NCI-H187 (cell line): ENCODE measurements around the gene GLIPR1L2.
"Not testable (repeated sequence)": the region's sequence is repeated elsewhere in the genome, so short reads cannot be mapped to it uniquely, and the experiment has no call there.

Experiments
- DNase-seq, 2 experiments: peaks; one replicate each; lab custom pipeline; 2025; lab: John Stamatoyannopoulos, UW

GLIPR1L2 gene

DNA sequence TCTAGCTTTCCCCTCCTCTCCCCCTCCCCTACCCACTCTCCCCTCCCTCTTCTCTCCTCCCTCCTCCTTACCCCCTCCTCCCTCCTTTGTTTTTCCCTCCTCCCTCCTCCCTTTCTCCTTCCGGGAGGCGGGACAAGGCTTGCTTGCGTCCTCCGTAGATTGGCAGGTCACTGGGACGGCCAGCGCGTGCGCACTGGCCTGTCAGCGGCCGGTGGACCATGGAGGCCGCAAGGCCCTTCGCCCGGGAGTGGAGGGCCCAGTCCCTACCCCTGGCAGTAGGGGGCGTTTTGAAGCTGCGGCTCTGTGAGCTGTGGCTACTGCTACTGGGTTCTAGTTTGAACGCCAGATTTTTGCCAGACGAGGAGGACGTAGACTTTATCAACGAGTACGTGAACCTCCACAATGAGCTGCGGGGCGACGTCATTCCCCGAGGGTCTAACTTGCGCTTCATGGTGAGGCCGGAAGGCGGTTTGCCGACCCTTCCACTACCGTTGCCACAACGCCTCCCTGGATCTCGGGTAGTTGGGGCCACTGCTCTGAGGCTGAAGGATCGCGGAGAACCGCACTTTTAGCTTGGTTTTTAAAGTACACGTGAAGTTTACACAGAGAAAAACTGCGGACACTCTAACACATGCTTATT lies at the start of gene GLIPR1L2:
TSS of gene GLIPR1L2 (plus strand) at position 191 of the 640 bp plus-strand sequence. CDS start at position 219, 28 bp downstream.
- peak; percentile 67 to 87 for DNase-seq

DNA sequence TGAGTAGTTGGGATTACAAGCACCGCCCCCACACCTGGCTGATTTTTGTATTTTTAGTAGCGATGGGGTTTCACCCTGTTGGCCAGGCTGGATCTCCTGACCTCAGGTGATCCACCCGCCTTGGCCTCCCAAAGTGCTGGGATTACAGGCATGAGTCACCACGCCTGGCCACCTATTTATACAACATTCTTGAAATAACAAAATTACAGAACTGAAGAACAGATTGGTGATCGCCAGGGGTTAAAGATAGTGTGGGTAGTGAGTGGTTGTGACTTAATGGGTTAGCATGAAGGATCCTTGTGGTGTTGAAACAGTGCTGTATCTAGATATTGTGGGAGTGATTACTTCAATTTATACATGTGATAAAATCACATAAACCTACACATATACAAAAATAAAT lies 49.0 kb upstream of the GLIPR1L2 start:
- no peak for DNase-seq

DNA sequence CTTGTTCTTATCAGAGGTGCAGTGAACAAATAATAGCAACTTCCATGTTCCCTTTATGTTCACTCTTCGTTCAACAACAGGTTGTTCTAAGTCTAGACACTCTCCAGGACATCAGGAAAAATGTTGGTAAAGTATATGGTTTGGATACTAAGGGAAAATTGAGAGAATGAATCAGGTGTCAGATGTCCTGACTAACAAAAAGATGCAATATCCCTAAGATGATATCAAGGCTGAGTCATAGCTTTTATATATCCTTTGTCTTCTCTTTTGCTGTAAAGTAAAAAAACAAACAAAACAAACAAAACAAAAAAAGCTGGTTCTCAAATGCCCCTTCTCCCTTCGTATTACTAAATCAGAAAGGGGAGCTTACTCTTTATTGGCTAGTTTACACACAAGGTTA lies 45.4 kb upstream of the GLIPR1L2 start:
- no peak for DNase-seq

DNA sequence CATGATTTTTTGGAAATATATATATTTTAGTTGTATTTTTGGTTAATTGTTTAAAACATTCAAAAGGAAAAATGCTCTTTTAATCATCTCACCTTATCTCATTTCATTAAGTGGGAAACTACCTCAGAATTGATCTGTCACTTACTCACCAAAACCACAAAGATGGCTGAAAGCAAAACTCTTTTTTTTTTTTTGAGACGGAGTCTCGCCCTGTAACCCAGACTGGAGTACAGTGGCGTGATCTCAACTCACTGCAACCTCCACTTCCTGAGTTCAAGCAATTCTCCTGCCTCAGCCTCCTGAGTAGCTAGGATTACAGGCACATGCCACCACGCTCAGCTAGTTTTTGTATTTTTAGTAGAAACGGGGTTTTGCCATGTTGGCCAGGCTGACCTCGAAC lies 44.7 kb upstream of the GLIPR1L2 start:
- DNase-seq, result not testable (repeated sequence)

DNA sequence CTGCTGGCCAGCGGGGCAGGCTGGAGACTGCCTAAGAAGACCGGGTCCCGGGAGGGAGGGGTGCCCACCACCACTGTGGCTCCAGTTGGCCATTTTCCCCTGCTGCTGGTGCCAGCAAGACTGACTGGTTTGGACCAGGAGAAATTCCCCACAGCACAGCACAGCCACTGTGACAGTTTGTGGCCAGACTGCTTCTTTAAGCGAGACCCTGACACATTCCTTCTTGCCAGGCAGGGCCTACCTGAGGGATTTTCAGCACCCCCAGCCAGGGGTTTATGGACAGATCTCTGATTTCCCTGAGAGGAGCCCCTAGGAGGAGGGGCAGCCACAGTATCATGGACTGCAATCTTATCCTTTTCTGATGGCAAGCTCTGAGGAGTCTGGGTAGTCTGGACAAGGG lies 40.9 kb upstream of the GLIPR1L2 start:
- DNase-seq, result no peak

- DNase-seq, result no peak
Measured at GRCh38 chr12:75350413-75350812, 40.5 kb upstream of the GLIPR1L2 start.

- no peak for DNase-seq
Measured at GRCh38 chr12:75354011-75354410, 36.9 kb upstream of the GLIPR1L2 start.

DNA sequence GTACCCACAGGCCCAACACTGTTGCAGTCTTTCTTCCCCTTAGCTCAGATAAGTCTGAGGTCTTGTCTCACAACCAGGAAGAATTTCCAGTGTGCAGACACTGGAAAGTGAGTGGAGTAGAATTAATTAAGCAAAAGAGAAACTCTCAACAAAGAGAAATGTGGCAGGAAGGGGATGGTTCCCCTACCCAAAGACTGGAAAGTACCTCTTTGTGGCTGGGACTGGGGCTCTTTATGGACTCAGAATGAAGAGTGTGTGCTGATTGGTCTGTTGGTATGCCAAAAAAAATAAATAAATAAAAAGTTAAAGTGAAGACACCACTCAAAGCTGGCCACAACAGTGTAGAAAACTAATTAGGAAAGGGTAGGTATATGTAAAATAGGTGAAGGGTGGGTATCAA lies 30.0 kb upstream of the GLIPR1L2 start:
- DNase-seq, result no peak

DNA sequence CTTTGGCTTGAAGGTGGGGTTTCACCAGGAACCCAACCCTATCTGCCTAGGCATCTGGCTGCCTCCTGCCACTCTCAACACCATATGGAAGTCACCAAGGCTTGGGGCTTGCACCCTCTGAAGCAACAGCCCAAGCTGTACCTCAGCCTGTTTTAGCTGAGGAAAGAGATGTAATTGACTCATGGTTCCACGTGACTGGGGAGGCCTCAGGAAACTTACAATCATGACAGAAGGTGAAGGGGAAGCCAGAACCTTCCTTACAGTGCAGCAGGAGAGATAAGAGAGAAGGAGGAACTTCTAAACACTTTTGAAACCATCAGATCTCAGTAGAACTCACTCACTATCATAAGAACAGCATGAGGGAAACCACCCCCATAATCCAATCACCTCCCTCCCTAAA lies 29.5 kb upstream of the GLIPR1L2 start:
- no peak for DNase-seq

- DNase-seq, result no peak
Measured at GRCh38 chr12:75364919-75365318, 26.0 kb upstream of the GLIPR1L2 start.

DNA sequence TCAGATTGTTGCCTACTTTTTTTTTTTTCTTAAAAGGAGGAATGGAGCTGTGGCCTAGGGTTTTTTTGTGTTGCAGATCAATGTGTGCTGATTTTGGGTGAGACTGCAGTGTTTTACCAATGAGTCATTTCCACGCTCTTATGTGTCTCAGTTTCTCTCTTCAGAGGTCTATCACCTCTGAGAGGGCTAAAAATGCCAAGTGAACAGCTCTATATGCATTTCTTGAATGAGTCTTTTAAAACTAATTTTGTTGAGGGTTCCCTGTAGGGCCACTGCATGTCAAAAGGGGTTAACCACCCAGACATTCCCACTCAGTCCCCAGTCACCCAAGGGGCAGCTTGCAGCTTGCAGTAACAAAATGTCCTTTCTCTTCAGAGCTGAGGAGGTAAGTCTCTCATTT lies 24.3 kb upstream of the GLIPR1L2 start:
- no peak for DNase-seq

DNA sequence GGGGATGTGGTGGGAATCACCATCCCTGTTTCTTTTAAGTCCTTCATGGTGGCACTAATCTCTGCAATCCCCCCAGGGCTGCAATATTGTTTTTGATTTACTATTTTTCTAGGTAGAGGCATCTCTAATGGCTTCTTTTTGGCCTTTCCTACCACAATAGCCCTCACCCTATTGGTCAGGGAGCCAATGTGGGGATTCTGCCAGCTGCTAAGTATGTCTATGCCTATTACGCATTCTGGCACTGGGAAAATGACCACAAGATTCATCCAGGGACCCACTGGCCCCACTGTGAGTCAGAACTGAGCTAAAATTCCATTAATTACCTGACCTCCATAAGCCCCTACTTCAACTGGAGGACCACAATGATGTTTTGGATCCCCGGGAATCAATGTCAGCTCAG lies 15.9 kb upstream of the GLIPR1L2 start:
- DNase-seq, result no peak

- DNase-seq, result no peak
Measured at GRCh38 chr12:75378354-75378753, 12.5 kb upstream of the GLIPR1L2 start.

DNA sequence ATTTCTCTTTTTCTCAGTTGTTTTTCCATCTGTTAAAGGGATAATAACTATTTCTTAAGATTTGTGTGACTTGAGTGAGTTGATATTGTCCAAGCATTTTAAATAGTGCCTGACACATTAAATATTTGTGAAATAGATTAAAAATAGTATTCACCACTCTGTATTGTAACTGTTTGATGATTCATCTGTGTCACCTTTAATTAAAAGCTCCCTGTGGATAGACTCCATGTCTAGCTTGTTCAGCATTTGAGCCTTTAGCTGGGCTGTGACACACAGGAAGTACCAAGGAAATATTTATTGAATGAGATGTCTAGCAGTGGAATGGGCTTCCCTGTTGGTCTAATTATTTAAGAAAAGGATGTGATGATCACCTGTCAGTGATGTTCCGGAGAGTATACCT lies 1.8 kb upstream of the GLIPR1L2 start:
- no peak for DNase-seq

DNA sequence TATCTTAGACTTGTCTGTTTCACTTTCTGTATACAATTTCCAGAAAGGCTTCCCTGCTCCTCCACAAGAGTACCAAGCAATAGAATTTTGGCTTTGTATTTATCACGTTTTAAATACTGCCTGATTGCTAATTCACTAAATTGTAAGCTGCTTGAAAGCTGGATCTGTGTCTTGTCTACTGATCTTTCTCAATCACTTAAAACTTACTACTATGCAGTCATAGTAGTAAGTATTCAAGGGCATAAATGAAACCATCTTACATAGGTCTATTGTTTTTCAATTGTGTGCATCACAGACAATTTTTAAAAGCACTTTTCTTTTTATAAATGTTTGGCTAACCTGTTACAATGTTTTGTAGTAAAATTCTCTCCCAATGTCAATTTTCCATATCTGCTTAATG lies 1.2 kb upstream of the GLIPR1L2 start:
- no peak for DNase-seq

DNA sequence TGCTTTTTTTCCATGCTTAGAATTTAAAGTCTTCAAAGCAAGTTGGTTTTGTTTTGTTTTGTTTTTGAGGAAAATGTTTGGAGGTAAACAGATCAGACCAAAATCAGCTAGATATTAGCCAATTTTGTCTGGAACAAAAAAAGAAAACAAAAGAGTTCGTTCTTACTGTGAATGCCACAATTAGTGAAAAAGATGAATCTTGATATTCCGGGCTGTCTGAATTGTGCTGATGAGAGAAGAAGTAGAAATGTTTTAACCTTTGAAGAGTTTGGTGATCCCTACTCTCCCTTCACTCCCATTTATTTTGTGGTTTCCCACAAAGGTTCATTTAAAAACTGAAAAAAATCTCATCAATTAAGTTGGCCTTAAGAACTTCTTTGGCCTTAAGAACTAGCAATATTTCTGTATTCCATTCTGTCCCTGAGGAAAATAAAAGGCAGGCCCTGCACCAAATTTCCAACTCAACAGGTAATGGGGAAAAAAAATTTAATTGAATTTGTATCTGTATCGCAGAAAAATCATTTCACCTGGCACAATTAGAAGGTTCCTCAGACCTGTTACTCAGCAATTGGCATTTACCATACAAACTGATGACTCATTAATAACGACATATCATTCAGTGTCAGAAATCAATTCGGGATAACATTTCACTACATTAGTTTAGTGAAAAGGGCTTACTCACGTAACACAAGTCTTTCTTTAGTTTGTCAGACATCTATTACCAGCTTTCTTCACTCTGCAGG lies 562 bp upstream of the GLIPR1L2 start:
- DNase-seq, result no peak

- no peak for DNase-seq
Measured at GRCh38 chr12:75404231-75404630, 13.3 kb downstream of the GLIPR1L2 start.

DNA sequence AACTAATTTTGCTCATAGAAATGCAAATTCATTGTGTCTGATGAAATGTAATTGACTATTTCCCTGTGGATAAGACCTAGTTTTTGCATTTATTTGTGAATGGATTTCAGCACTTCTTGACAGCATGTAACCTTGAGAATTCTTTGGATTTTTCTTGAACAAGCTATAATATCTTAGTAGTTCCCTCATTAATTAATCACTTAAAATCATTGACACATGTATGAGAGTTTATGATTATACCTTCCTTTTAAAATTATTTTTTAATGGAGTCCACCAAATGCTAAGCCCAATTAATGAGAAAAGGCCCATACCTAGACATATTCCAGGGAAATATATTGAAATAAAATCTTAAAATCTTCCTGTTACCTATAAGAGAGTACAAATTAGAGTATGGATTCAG lies 16.8 kb downstream of the GLIPR1L2 start:
- DNase-seq, result no peak

DNA sequence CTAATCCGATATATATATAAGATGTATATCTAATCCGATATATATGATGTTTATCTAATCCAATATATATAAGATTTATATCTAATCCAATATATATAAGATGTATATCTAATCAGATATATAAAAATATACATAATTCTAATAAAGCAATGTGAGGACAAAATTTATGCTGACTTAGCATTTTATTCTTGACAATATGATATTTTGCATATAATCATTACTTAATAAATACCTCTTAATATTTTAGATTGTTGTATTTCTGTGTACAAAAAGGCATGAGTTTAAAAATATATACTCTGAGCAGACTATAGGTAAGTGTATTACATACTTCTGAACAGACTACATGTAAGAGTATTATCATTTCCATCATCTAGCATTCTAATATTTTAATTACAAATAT lies 18.9 kb downstream of the GLIPR1L2 start:
- no peak for DNase-seq

DNA sequence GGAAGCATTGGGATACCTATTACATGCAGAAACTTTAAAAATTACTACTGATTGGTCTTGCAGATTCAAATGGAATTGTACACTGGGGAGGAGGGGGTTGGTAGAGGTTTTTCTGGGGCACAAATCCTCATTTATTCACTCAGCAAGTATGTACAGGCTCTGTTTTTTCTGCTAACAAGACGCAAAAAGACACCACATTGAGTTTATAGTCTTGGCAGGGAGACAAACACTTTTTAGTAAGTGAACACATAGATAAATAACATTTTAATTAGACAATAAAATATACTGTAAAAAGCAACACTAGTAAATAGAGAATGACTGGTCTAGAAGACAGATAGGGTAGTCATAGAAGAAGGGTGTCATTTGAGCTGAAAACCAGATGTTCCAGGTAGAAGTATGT lies 23.8 kb downstream of the GLIPR1L2 start:
- DNase-seq, result no peak

GRCh38 chr12:75419841-75420240 lies 29.0 kb downstream of the GLIPR1L2 start:
- no peak for DNase-seq

- DNase-seq, result no peak
Measured at GRCh38 chr12:75427491-75427890, 36.6 kb downstream of the GLIPR1L2 start.

- no peak for DNase-seq
Measured at GRCh38 chr12:75428767-75429166, 37.9 kb downstream of the GLIPR1L2 start.

GRCh38 chr12:75432924-75433323 lies 42.0 kb downstream of the GLIPR1L2 start:
- no peak for DNase-seq
